Measurements from ENCODE around the gene CTAG2.
A peak's percentile ranks its signal among the peaks of the same experiment; 100 is the strongest.
"Not testable (repeated sequence)": the region's sequence is repeated elsewhere in the genome, so short reads cannot be mapped to it uniquely, and the experiment has no call there.

Gene CTAG2

DNA sequence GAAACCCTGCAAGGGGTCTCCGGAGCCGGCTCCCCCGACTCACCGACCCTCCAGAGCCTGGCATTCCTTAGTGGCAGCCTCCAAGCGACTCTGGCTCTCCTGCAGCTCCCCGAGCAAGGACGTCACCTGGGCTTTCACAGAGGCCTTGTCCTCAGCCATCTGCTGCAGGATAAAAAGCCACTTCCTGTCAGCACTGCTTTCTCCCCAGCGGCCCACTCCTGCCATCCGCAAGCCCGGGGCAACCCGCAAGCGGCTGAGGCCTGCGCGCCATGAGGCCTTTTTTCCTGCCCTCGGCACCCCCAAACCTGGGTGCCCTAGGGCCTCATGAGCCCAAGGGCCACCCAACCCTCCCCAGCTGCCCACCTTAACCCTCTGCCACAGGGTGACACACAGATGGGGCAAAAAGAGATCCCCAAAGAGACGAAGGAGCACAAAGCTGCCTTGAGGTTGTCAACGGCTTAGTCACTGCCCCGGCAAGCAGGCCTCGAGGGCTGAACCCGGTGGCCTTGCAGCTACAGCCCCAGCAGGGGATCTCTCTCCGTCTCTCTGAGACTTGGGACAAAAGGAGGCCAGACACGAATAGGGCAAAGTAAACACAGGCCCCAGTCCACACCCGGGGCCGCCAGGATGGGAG lies 7.5 kb downstream of the CTAG2 start:
- DNase-seq: not testable (repeated sequence)

DNA sequence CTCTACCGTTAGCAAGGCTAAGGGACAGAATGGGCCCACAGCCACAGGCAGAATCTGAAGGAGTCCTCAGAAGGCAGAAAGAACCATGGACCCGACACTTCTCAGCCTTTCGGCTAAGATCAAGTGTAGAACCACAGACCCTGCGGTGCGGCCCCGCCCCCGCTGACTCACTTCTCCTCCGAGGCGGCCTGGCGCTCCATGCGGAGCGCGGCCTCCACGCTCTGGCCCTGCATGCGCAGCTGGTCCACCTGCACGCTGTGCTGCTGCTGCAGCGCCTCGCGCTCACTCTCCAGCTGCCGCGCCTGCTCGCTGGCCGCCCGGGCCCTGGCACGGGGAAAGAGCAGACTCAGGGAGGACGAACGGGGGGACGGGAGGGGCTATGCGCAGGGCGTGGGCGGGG lies 9.7 kb downstream of the CTAG2 start:
- not testable (repeated sequence) for DNase-seq

DNA sequence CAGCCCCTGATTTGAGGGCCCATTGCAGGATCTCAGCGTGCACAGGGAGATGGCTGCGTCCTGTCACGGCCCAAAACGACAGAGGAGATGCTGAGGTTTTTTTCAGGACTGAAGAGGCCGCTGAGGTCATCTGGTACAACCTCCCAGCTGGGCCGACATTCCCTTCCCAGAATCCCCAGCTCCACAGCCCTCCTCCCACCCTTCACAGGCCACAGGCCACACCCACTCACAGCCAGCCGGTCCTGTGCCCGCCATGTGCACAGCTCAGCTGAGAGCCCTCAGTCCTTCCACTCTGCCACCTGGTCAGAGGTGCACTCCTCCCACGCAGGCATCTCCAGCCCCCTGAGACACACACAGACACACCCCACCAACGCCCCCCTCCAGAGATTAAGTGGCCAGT lies 11.6 kb downstream of the CTAG2 start:
- not testable (repeated sequence) for DNase-seq

- DNase-seq: not testable (repeated sequence)
Measured at GRCh38 chrX:154633661-154634060, 19.7 kb downstream of the CTAG2 start.

- DNase-seq: not testable (repeated sequence)
Measured at GRCh38 chrX:154630949-154631348, 22.4 kb downstream of the CTAG2 start.

DNA sequence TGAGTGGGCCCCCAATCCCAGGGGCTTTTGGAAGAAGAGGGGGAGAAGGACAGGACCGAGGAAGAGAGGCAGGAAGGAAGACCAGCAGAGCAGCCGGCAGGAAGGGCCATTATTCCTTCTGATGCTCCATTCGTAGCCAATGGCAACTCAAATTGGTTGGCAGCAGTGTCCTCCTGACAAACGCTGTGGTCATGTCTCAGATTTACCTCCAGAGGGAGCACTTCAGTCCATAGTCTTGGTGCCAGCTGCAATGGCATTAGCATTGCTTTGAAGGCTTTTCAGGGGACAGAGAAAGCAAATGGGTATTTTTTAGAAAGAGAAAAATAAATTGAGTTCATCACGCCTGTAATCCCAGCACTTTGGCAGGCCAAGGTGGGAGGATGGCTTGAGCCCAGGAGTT lies 24.4 kb downstream of the CTAG2 start:
- DNase-seq: not testable (repeated sequence)

DNA sequence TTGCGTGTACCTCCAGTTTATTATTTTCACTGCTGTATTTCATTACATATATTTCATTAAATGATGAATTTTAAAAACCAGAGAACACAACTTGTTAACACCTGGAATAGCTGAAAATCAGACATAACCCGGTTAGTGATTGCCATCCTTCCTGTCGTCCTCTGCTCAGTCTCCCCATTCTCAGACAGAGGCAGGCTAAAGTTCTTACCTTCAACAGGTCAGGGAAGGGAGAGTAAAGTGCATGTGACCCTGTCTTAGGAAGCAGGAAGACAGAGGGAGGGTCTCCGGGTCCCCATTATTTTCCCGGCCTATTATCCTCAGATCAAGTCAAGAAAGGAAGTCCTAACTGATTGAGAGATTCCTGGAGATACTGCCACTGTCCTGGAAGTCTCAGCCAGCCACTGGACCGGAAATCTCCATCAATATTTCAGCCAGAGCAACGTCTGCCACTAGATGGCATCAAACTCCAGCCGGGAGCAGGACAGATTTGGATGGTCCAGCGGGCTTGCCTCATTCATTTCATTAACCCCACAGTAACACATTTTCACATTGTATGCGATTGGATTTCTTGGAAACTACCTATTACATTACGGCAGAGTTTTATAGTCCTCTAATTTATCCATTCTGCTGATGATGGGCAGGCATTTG lies 32.5 kb downstream of the CTAG2 start:
- DNase-seq: not testable (repeated sequence)

DNA sequence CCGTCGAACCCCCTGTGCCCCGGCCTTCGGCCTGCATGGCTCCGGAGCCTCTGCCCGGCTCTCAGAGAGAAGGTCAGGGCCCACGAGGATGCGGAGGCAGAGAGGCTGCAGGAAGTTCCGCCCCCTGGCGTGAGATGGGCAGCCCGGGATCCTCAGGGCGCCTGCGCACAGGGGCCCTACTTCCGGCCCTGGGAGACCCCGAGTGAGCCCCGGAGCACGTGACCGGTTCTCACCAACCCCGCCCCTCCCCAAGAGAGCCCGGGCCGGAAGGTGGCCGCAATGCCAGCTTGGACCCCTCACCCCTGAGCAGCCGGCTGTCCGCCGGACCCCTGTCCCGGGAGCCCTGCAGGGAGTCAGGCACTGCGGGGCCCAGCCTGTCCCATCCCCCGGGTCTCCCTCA lies 34.2 kb downstream of the CTAG2 start, which contains the start of gene CTAG1B:
Gene CTAG1B, minus strand, starts transcription at position 101 of the 400 bp plus-strand sequence. Its CDS starts 64 bp downstream, at position 37.
- DNase-seq: not testable (repeated sequence)

DNA sequence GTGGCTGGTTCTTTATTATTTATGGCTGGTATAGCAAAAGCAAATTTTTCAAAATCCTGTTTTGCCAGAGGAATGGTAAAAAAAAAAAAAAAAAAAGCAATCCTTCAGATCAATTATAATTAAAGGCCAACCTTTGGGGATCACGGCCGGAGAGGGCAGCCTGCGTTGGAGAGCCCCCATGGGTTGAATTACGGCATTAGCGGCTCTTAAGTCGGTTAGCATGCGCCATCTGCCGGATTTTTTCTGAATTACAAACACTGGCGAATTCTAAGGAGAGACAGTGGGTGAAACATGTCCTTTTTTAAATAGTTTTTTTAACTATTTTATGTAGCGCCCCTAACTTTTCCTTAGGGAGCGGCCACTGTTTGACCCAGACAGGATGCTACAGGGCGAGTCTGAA lies 39.8 kb downstream of the CTAG2 start:
- DNase-seq: not testable (repeated sequence)

- DNase-seq: not testable (repeated sequence)
Measured at GRCh38 chrX:154611146-154611545, 42.2 kb downstream of the CTAG2 start.

DNA sequence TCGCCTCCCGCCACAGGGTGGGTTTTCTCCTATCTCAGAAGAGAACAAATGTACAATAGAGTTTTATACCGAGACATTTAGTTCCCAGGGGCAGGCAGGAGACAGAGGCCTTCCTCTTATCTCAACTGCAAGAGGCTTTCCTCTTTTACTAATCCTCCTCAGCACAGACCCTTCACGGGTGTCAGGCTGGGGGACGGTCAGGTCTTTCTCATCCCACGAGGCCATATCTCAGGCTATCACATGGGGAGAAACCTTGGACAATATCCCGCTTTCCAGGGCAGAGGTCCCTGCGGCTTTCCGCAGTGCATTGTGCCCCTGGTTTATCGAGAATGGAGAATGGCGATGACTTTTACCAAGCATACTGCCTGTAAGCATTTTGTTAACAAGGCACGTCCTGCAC lies 44.6 kb downstream of the CTAG2 start:
- DNase-seq: not testable (repeated sequence)

GRCh38 chrX:154607976-154608375 lies 45.4 kb downstream of the CTAG2 start:
- not testable (repeated sequence) for DNase-seq

DNA sequence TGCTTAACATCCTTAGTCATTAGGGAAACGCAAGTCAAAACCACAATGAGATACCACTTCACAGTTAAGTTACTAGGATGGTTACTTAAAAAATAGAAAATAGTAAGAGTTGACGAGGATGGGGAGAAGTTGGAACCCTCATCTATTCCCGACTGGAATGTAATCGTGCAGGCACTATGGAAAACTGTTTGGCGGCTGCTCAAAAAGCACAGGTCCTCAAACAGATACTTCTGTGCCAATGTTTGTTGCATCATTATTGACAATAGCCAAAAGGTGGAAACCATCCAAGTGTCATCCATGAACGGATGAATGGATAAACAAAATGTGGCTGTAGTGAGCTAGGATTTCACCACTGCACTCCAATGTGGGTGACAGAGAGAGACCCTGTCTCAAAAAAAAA lies 46.0 kb downstream of the CTAG2 start:
- DNase-seq: no peak

- DNase-seq: no peak
Measured at GRCh38 chrX:154605566-154605965, 47.8 kb downstream of the CTAG2 start.

GRCh38 chrX:154603438-154604430 lies 49.6 kb downstream of the CTAG2 start:
- peak; percentile 54 for DNase-seq

DNA sequence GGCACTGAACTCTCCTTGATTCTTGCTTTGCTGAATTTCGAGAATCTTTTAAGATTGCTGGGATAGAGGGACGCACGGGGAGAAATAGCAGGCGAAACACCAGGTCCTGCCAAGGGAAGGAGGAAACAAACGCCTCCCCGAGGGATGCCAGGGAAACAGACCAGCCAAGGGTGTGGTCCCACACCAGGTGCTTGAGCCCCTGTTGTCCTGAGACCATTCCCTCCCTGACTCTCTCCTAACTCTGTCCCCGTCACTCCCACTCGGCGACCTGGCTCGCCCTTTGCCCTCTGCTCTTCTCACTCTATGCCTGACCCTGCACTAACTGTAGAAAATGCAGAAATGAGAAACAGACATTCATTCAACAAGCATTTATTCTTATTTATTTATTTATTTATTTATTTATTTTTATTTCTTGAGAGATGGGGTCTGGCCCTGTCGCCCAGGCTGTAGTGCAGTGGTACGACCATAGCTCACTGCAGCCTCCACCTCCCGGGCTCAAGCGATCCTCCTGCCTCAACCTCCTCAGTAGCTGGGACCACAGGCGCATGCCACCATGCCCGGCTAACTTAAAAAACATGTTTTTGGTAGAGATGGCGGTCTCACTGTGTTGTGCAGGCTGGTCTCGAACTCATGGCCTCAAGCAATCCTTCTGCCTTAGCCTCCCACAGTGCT lies 50.5 kb downstream of the CTAG2 start:
- DNase-seq: no peak

DNA sequence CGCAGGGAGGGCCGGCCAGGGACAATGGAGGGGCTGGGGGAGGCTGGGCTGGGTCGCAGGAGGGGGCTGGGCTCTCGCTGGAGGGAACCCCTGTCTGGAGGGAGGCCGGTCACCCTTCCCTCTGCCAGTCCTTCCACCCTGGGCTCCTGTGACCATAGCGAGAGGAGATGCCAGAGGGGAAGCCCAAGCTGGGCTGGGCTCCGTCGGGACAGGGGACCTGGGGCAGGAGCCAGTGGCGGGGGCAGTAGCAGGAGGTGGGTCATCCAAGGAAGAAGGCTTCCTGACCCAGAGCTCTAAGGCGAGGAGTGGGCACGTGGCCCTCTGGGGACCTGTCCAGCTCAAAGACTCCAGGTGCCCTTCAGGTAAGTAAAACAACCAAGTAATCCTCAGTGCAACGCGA lies 51.2 kb downstream of the CTAG2 start:
- no peak for DNase-seq
